MM.1S (cell line): Measurements from ENCODE around the gene CD276.

Experiments
- DNase-seq: peaks from one replicate; pipeline ENCODE4 v3.0.0-alpha.2; 2015
- H2AFZ ChIP-seq: fragments of 300-600 bp; sonication (generic); 2 replicates; pipeline ENCODE4 v1.6.0; 2016; ENCODE audit warnings: antibody characterized with exemption, low read length
- H3F3A ChIP-seq: fragments of 300-600 bp; sonication (generic); 2 replicates; pipeline ENCODE4 v1.6.1; 2016; ENCODE audit warnings: mild to moderate bottlenecking, antibody characterized with exemption, low read length, moderate library complexity, mixed read lengths; ENCODE audit not compliant: insufficient read depth
- H3K27ac ChIP-seq: fragments of 300-600 bp; sonication (generic); 2 replicates; pipeline ENCODE4 v1.5.1; 2016; ENCODE audit warnings: mild to moderate bottlenecking, low read length
- H3K27me3 ChIP-seq: fragments of 300-600 bp; sonication (generic); replicated peaks from 2 replicates; pipeline ENCODE4 v1.6.0; 2016; ENCODE audit warnings: low read length; ENCODE audit not compliant: insufficient read depth
- H3K36me3 ChIP-seq: fragments of 300-600 bp; sonication (generic); replicated peaks from 2 replicates; pipeline ENCODE4 v1.6.1; 2016; ENCODE audit warnings: mild to moderate bottlenecking, low read length, mixed read lengths; ENCODE audit not compliant: insufficient read depth
- H3K4me1 ChIP-seq: fragments of 300-600 bp; sonication (generic); 2 replicates; pipeline ENCODE4 v1.6.1; 2016; ENCODE audit warnings: low read length, mixed read lengths
- H3K4me2 ChIP-seq: fragments of 300-600 bp; sonication (generic); 2 replicates; pipeline ENCODE4 v1.6.0; 2016; ENCODE audit warnings: low read depth, low read length
- H3K4me3 ChIP-seq: fragments of 300-600 bp; sonication (generic); 2 replicates; pipeline ENCODE4 v1.5.1; 2016; ENCODE audit warnings: low read length, mixed read lengths
- H3K79me2 ChIP-seq: fragments of 300-600 bp; sonication (generic); 2 replicates; pipeline ENCODE4 v1.6.1; 2016; ENCODE audit warnings: mixed run types, low read length, mixed read lengths
- H3K9ac ChIP-seq: fragments of 300-600 bp; sonication (generic); 2 replicates; pipeline ENCODE4 v1.6.1; 2016; ENCODE audit warnings: low read length, mixed read lengths
- H3K9me2 ChIP-seq: fragments of 300-600 bp; sonication (generic); replicated peaks from 2 replicates; pipeline ENCODE4 v1.6.1; 2016; ENCODE audit warnings: mild to moderate bottlenecking, low read length, mixed read lengths; ENCODE audit not compliant: insufficient read depth
- H3K9me3 ChIP-seq: fragments of 300-600 bp; sonication (generic); replicated peaks from 2 replicates; pipeline ENCODE4 v1.6.1; 2016; ENCODE audit warnings: mild to moderate bottlenecking, low read length, mixed read lengths; ENCODE audit not compliant: insufficient read depth
- H4K20me1 ChIP-seq: fragments of 300-600 bp; sonication (generic); 2 replicates; pipeline ENCODE4 v1.6.1; 2016; ENCODE audit warnings: mild to moderate bottlenecking, low read length, moderate library complexity, mixed read lengths; ENCODE audit not compliant: insufficient read depth
- CTCF ChIP-seq: fragments of 300-600 bp; sonication (generic); IDR thresholded peaks from 2 replicates; pipeline ENCODE4 v1.5.1; 2016; ENCODE audit warnings: antibody characterized with exemption, low read length, mixed read lengths
- EZH2 ChIP-seq: fragments of 300-600 bp; sonication (generic); optimal IDR thresholded peaks from 2 replicates; pipeline ENCODE3; 2017; ENCODE audit warnings: low read depth, mild to moderate bottlenecking, antibody characterized with exemption, low read length, mixed read lengths
- EZH2phosphoT487 ChIP-seq: fragments of 300-600 bp; sonication (generic); IDR thresholded peaks from 2 replicates; pipeline ENCODE4 v1.6.1; 2018; ENCODE audit warnings: antibody characterized with exemption, low read length

Gene CD276

GRCh38 chr15:73746261-73746660 is 62.1 kb downstream of the CD276 start:
- Histone ChIP-seq H3K9ac (no peak overlapping the region), H3K9me3 (no peaks in the 10 kb centered on the region), H4K20me1 (no peaks in the 10 kb centered on the region), H2AFZ (no peak overlapping the region), H3F3A (no peaks in the 10 kb centered on the region), H3K27ac (no peak overlapping the region), H3K36me3 (no peaks in the 10 kb centered on the region), H3K9me2 (no peaks in the 10 kb centered on the region), H3K79me2 (no peaks in the 10 kb centered on the region), H3K4me3 (no peak overlapping the region), H3K4me2 (no peak overlapping the region), H3K27me3 (peaks cover 58% of the 10 kb centered on the region), H3K4me1 (no peaks in the 10 kb centered on the region)
- no peak for DNase-seq
- TF ChIP-seq CTCF (no peak), EZH2 (no peak), EZH2phosphoT487 (no peak)

- no peak for TF ChIP-seq EZH2
- TF ChIP-seq EZH2phosphoT487: no peak
- no peak for TF ChIP-seq CTCF
- Histone ChIP-seq H3K9ac (no peak overlapping the region), H3K4me2 (no peak overlapping the region), H3K9me2 (no peaks in the 10 kb centered on the region), H3K27ac (no peak overlapping the region), H3K36me3 (no peaks in the 10 kb centered on the region), H3F3A (no peaks in the 10 kb centered on the region), H3K4me3 (no peak overlapping the region), H3K79me2 (no peaks in the 10 kb centered on the region), H3K4me1 (no peaks in the 10 kb centered on the region), H2AFZ (no peak overlapping the region), H3K9me3 (no peaks in the 10 kb centered on the region), H3K27me3 (peaks cover 62% of the 10 kb centered on the region), H4K20me1 (no peaks in the 10 kb centered on the region)
- no peak for DNase-seq
Measured at GRCh38 chr15:73746883-73747282, 62.7 kb downstream of the CD276 start.

GRCh38 chr15:73747847-73748590 is 63.8 kb downstream of the CD276 start:
- no peak for TF ChIP-seq EZH2phosphoT487
- no peak for TF ChIP-seq CTCF
- Histone ChIP-seq H3K27ac (no peak overlapping the region), H2AFZ (no peak overlapping the region), H3K9ac (no peak overlapping the region), H3F3A (no peaks in the 10 kb centered on the region), H4K20me1 (no peaks in the 10 kb centered on the region), H3K4me1 (no peaks in the 10 kb centered on the region), H3K4me2 (no peak overlapping the region), H3K27me3 (peaks cover 70% of the 10 kb centered on the region), H3K9me2 (no peaks in the 10 kb centered on the region), H3K79me2 (no peaks in the 10 kb centered on the region), H3K36me3 (no peaks in the 10 kb centered on the region), H3K9me3 (no peaks in the 10 kb centered on the region), H3K4me3 (no peak overlapping the region)
- DNase-seq: no peak
